Astrocyte of the spinal cord (primary cell): ENCODE measurements around the gene FSIP2.

ENCODE experiments used
- DNase-seq: peaks from one replicate; pipeline ENCODE4 v3.0.0; 2011; ENCODE audit warnings: low read depth, low spot score
- H3K4me3 ChIP-seq: 2 replicates; pipeline ENCODE4 v1.5.1; 2011; ENCODE audit warnings: low read depth, mild to moderate bottlenecking, low read length, moderate library complexity
- CTCF ChIP-seq: IDR thresholded peaks from 2 replicates; pipeline ENCODE4 v1.5.1; 2012; ENCODE audit warnings: low read depth, mild to moderate bottlenecking, low read length, inconsistent platforms
- in situ Hi-C: cut with HindIII; loops from 2 replicates; pipeline ENCODE4 v1.10.0; 2017; ENCODE audit warnings: low sequenced_read_pairs

FSIP2 gene

GRCh38 chr2:185736210-185736609, 2.4 kb upstream of the FSIP2 start:
- H3K4me3 ChIP-seq: no peak overlapping the region
- no peak for TF ChIP-seq CTCF
- no peak for DNase-seq
- in situ Hi-C loops: no loop called here

- no peak for TF ChIP-seq CTCF
- no peak overlapping the region for H3K4me3 ChIP-seq
- in situ Hi-C loops: no loop called here
Measured at GRCh38 chr2:185745864-185746859, 7.6 kb downstream of the FSIP2 start.

GRCh38 chr2:185757356-185757755, 18.8 kb downstream of the FSIP2 start:
- TF ChIP-seq CTCF: no peak
- in situ Hi-C loops: no loop called here
- no peak overlapping the region for H3K4me3 ChIP-seq
- peak; percentile 29 for DNase-seq

More at GRCh38 chr2:185745864-185746859, 7.6 kb downstream of the FSIP2 start:
- no peak for DNase-seq

GRCh38 chr2:185771396-185771795, 32.8 kb downstream of the FSIP2 start:
- in situ Hi-C loops: no loop called here
- no peak for DNase-seq
- no peak overlapping the region for H3K4me3 ChIP-seq
- TF ChIP-seq CTCF: no peak

- in situ Hi-C loops: no loop called here
- no peak for TF ChIP-seq CTCF
- no peak for DNase-seq
- no peak overlapping the region for H3K4me3 ChIP-seq
Measured at GRCh38 chr2:185780890-185781289, 42.3 kb downstream of the FSIP2 start.

DNA sequence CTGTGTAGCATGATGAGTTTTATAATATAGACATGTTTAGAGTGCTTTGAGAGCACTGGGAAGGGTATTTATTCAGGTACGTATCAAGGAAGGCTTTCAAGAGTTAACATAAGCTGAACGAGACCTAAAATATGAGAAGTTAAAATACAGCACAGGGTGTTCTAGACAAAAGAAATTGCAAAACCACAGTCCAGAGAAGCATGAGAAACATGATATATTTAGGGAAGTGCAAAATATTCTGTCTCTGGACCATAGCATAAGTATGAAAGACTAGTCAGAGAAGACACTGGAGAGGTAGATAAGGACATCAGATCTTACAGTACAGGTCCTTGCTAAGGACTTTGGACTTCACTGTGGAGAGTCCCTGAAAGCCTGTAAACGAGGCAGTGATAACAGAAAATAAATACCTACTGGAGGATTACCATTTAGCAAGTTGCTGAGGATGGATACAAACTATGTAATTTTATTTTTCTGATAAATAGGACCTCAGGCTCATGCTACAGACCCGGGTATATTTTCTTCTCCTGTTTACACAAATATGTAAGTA, 43.7 kb downstream of the FSIP2 start:
- H3K4me3 ChIP-seq: no peak overlapping the region
- no peak for DNase-seq
- in situ Hi-C loops: no loop called here
- TF ChIP-seq CTCF: no peak
